Testis (tissue), 2 donors: ENCODE results near the gene APBA1.

Experiments
- POLR2A ChIP-seq: fragments of 450-650 bp; IDR thresholded peaks from one replicate; pipeline ENCODE4 v1.6.1; 2017; ENCODE audit warnings: antibody characterized with exemption, mild to moderate bottlenecking, moderate library complexity
- TF ChIP-seq, protein P1 (sequence below), 3 experiments: fragments of 450-650 bp in 2 of 3; fragments of 200-600 bp in 1 of 3; sonication (generic) in 1 of 3; IDR thresholded peaks; one replicate each; pipeline ENCODE4 v1.5.1; 2016 to 2019; ENCODE audit warnings: antibody characterized with exemption in 3 of 3, mild to moderate bottlenecking in 2 of 3, moderate library complexity in 1 of 3

DNA sequence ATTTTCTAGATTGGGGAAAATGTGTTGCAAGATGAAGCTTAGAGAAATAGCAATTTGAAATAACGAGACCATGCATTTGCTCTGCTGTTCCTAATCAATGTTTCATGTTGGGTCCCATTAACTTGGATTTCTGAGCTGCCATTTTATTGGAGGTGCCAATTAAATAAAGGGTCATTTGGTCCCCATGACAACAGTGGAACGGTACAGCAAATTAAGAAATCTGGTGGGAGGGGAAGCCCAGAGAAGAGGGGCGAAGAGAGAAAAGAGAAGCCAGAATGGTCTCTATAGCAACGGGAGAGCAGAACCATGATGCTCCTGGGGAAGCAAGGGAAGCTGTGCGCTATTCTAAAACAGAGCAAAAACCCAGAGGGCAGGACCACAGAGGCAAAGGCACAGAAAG lies 226.9 kb downstream of the APBA1 start:
- TF ChIP-seq, protein P1, sequence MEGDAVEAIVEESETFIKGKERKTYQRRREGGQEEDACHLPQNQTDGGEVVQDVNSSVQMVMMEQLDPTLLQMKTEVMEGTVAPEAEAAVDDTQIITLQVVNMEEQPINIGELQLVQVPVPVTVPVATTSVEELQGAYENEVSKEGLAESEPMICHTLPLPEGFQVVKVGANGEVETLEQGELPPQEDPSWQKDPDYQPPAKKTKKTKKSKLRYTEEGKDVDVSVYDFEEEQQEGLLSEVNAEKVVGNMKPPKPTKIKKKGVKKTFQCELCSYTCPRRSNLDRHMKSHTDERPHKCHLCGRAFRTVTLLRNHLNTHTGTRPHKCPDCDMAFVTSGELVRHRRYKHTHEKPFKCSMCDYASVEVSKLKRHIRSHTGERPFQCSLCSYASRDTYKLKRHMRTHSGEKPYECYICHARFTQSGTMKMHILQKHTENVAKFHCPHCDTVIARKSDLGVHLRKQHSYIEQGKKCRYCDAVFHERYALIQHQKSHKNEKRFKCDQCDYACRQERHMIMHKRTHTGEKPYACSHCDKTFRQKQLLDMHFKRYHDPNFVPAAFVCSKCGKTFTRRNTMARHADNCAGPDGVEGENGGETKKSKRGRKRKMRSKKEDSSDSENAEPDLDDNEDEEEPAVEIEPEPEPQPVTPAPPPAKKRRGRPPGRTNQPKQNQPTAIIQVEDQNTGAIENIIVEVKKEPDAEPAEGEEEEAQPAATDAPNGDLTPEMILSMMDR (IDR thresholded peaks at IDR 0.05) = no peak
- TF ChIP-seq POLR2A = no peak
